GM19193 (cell line): ENCODE measurements around the gene NOD2.

ENCODE experiments used
- POLR2A ChIP-seq: IDR thresholded peaks from 4 replicates; pipeline ENCODE4 v1.6.1; 2011; ENCODE audit not compliant: insufficient read depth, insufficient read length; ENCODE audit errors: extremely low read depth

Gene NOD2

GRCh38 chr16:50665128-50665878 lies 28.1 kb upstream of the NOD2 start:
- TF ChIP-seq POLR2A = no peak

DNA sequence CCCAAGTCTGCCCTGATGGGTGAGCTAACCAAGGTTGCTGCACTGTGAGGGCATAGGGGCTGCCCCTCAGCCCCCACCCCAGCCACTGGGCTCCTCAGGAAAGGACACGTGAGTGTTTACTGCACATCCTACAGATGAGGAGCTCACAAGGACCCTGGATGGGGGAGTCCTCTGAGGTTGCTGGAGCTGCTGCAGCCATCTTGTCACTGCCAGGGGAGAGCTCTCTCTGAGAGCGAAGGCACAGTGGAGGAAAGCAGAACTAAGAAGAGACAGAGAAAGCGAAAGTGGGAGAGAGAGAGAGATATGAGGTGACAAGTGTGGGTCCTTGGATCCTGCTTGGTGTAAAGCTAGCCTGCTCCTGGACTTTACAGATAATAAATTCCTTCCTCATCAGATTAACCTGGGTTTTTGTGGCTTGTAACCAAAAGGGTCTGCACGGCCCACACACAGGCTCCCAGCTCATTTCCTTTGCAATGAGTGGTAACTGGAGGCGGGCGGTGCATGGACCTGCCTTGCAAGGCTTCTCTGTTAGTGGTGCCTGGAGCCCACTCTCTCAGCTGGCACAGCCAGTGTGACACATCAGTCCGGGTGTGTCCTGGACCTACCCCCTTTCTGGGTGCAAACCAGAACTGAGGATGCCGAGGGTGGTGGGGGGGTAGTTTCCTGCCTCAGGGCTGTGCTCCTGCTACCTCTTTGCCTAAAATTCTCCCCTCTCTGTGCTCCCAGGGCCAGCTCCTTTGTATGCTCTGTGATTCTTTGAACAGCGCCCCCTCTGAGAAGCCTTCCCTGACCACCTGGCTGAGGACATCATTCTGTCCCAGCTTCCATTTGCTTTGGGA lies 26.5 kb upstream of the NOD2 start:
- TF ChIP-seq POLR2A = peak; percentile 59

- TF ChIP-seq POLR2A = no peak
Observed at GRCh38 chr16:50667497-50668367, 25.7 kb upstream of the NOD2 start.

- no peak for TF ChIP-seq POLR2A
Observed at GRCh38 chr16:50668368-50669008, 24.9 kb upstream of the NOD2 start.

- TF ChIP-seq POLR2A = no peak
Observed at GRCh38 chr16:50669741-50670140, 23.7 kb upstream of the NOD2 start.

DNA sequence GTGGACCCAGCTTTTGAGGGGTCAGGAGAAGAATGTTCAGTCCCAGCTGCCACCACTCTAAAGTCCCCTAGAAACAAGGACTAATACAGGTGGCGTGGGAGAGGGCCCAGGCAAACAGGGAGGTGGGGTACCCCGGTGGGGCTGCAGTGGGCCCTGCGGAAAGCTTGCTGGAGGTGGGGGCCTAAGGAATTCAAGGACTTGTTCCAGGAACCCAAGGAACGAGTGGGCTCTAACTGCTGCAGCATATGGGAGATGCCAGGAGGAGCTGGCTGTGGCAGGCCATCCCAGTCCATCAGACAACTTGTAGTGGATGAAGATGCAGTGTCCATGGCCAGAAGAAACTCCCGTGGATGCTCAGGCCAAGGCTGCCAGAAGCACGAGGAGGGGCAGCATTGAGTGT lies 22.9 kb upstream of the NOD2 start:
- no peak for TF ChIP-seq POLR2A

DNA sequence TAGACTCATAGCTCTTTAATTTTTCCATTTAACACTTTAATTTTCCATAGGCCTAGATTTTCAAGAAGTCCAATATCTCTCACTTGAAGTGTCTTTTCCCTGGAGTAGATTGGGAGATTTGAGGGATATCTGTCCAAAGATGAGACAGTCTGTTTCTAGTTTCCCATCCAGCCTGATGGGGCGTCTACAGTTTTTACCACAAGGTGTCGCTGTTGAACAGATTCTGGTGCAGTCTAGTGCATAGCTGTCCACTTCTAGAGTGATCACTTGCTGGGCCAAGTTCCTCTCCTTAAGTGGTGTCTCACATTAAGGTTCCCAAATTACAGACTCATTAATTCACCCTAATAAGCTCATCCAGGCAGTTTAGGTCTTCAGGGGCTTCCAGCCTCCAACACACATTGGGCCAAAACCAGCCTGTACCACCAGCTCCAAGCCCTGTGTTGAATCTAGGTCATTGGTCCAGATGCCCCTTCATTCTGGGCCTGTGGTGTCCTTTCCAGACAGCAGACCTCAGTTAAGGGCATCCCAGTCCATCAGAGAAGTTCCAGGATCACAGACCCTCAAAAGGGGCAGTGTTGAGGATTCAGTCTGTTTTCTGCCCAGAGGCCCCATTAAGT lies 21.7 kb upstream of the NOD2 start:
- TF ChIP-seq POLR2A = no peak

DNA sequence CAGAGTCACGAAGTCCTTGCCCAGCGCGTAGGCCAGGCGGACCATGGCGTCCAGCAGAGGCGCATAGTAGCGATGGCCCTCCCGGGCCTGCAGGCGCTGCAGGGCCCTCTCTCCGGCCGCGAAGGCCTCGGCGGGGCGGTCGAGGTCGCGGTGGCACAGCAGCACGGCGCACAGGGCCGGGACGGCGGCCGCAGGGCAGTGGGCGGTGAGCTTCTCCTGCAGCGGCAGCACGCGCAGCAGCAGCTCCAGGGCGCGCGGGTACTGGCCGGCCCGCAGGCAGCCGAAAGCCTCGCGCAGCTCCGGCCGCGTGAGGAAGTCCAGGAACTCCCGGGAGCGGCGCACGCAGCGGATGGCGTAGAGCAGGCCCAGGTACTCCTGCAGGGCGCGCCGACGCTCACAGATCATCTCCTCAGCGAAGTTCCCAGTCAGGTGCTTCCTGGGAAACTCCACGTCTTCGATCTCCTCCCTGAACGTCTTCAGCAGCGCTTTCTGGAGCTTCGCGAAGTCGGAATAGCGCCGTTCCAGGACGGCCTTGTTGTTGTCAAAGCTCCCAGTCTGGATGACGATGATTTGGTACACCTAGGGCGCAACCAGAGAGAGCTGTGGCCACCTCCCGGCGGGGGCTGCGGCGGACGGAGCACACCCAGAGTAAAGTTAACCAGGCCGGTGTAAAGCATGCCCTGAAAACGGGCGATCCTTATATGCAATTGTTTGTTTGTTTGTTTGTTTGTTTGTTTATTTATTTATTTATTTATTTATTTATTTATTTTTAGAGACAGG lies 19.7 kb upstream of the NOD2 start:
- TF ChIP-seq POLR2A = no peak

- no peak for TF ChIP-seq POLR2A
Observed at GRCh38 chr16:50674831-50675230, 18.6 kb upstream of the NOD2 start.

- no peak for TF ChIP-seq POLR2A
Observed at GRCh38 chr16:50675686-50676610, 17.5 kb upstream of the NOD2 start.

- no peak for TF ChIP-seq POLR2A
Observed at GRCh38 chr16:50676684-50677225, 16.7 kb upstream of the NOD2 start.

- TF ChIP-seq POLR2A = no peak
Observed at GRCh38 chr16:50677351-50677750, 16.1 kb upstream of the NOD2 start.

DNA sequence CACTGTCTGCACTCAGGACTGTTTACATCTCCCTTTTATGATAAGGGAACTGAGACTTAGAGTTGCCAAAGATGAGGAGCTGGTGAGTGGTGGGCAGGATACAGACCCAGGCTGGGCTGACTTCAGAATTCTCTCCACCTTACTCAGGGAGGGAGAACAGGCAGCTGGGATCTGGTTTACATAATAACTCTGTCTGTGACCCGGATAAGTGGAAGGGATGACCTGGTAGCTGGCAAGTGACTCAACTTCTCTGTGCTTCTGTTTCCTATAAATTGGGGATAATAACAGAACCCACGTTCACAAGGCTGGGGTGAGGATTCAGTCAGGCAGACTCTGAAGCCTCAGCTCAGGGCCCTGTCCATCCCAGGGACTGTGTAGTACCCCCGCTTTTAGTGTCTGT lies 14.9 kb upstream of the NOD2 start:
- TF ChIP-seq POLR2A = no peak

DNA sequence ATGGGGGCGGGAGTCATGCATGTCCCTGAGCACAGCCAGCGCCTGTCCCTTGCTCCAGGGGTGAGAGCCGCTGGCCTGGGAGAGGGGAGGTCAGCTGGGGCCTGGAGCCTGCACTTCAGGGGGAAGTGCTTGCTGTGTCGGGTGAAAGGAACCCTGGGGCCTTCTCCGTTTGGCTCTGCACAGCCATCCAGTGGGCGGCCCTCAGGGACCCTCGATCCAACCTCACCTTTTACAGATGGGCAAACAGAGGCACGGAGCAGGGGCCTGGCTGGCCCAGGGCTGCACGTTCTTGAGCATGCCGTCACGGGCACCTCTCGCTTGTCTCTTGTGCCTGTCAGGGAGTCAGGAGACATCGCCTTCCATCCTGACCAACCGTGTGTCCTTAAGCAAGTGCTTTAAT lies 14.1 kb upstream of the NOD2 start:
- no peak for TF ChIP-seq POLR2A
